GM23248 (cell line): ENCODE measurements around the gene LGR6. TPM values are rescaled to one million over a fixed set of nuclear protein-coding genes. Genes with fewer than 3 reads are reported as not detected.

Source experiments
- DNase-seq: peaks from one replicate; pipeline ENCODE4 v3.0.0-alpha.2; 2015
- H2AFZ ChIP-seq: fragments of 200-600 bp; sonication (generic); 2 replicates; pipeline ENCODE4 v1.6.1; 2016; ENCODE audit warnings: antibody characterized with exemption
- H3F3A ChIP-seq: fragments of 200-600 bp; sonication (generic); 2 replicates; pipeline ENCODE4 v1.6.1; 2016; ENCODE audit warnings: mild to moderate bottlenecking, antibody characterized with exemption, mixed run types; ENCODE audit not compliant: insufficient read depth
- H3K27ac ChIP-seq: fragments of 200-600 bp; sonication (generic); 2 replicates; pipeline ENCODE4 v1.5.1; 2016; ENCODE audit warnings: mild to moderate bottlenecking
- H3K27me3 ChIP-seq: fragments of 200-600 bp; sonication (generic); replicated peaks from 2 replicates; pipeline ENCODE4 v1.6.1; 2016; ENCODE audit warnings: mild to moderate bottlenecking; ENCODE audit not compliant: insufficient read depth
- H3K36me3 ChIP-seq: fragments of 200-600 bp; sonication (generic); 2 replicates; pipeline ENCODE4 v1.6.1; 2016; ENCODE audit warnings: low read depth, mild to moderate bottlenecking
- H3K4me1 ChIP-seq: fragments of 200-600 bp; sonication (generic); 2 replicates; pipeline ENCODE4 v1.6.1; 2016; ENCODE audit warnings: mild to moderate bottlenecking; ENCODE audit not compliant: insufficient read depth
- H3K4me2 ChIP-seq: fragments of 200-600 bp; sonication (generic); one replicate; pipeline ENCODE4 v1.6.1; 2016; ENCODE audit warnings: mild to moderate bottlenecking; ENCODE audit not compliant: unreplicated experiment
- H3K4me3 ChIP-seq: fragments of 200-600 bp; sonication (generic); 2 replicates; pipeline ENCODE4 v1.5.1; 2016; ENCODE audit warnings: mild to moderate bottlenecking
- H3K79me2 ChIP-seq: fragments of 200-600 bp; sonication (generic); 2 replicates; pipeline ENCODE4 v1.6.1; 2016; ENCODE audit warnings: mild to moderate bottlenecking; ENCODE audit not compliant: insufficient read depth
- H3K9ac ChIP-seq: fragments of 200-600 bp; sonication (generic); 2 replicates; pipeline ENCODE4 v1.6.1; 2016; ENCODE audit warnings: mild to moderate bottlenecking
- H3K9me2 ChIP-seq: fragments of 200-600 bp; sonication (generic); 2 replicates; pipeline ENCODE4 v1.6.1; 2016; ENCODE audit warnings: mixed run types, mild to moderate bottlenecking, moderate library complexity; ENCODE audit not compliant: insufficient read depth
- H3K9me3 ChIP-seq: fragments of 200-600 bp; sonication (generic); one replicate; pipeline ENCODE4 v1.6.1; 2017; ENCODE audit warnings: low read depth
- H4K20me1 ChIP-seq: fragments of 200-600 bp; sonication (generic); 2 replicates; pipeline ENCODE4 v1.6.0; 2016; ENCODE audit not compliant: insufficient read depth
- EZH2 ChIP-seq: fragments of 200-600 bp; sonication (generic); IDR thresholded peaks from 2 replicates; pipeline ENCODE4 v1.6.1; 2018; ENCODE audit warnings: antibody characterized with exemption, mild to moderate bottlenecking; ENCODE audit not compliant: insufficient read depth, poor library complexity, severe bottlenecking
- EZH2phosphoT487 ChIP-seq: fragments of 200-600 bp; sonication (generic); IDR thresholded peaks from 2 replicates; pipeline ENCODE4 v1.6.1; 2018; ENCODE audit warnings: antibody characterized with exemption, moderate library complexity, mild to moderate bottlenecking, low read depth; ENCODE audit not compliant: insufficient read depth
- WGBS, 2 experiments: methylation state at CpG; one replicate each; pipeline ENCODE4 v1.1.6; 2015 to 2017; ENCODE audit warnings: low lambda C conversion rate in 2 of 2, low coverage in 1 of 2; ENCODE audit errors: missing lambda C conversion rate in 2 of 2; 5-methylcytosine and 5-hydroxymethylcytosine counted together
- in situ Hi-C: fragments of 300-500 bp; cut with MboI; formaldehyde crosslinking; loops from 2 replicates; pipeline ENCODE4 v1.15.0; 2020
- polyA plus RNA-seq: library from polyadenylated mRNA; unstranded; fragments of >200 nt; fragmentation: Nextera tagmentation; extraction: Ambion mirVana; gene quantifications from 2 replicates; pipeline ENCODE4 v1.2.1, GENCODE V29; 2016
- total RNA-seq: library from RNA; depleted of rRNA; stranded (reverse); fragments of >200 nt; shearing (Covaris generic); gene quantifications from 2 replicates; pipeline ENCODE4 v1.2.3, GENCODE V29; 2014

Gene LGR6
- total and polyA plus RNA-seq, 2 experiments from 2014 or later: not detected

GRCh38 chr1:202320081-202320405 is 126.4 kb downstream of the LGR6 start:
- no peaks in the 10 kb centered on the region for H3K79me2 ChIP-seq
- H3K9me2 ChIP-seq: no peaks in the 10 kb centered on the region
- no peaks in the 10 kb centered on the region for H3F3A ChIP-seq
- H3K9me3 ChIP-seq: no peaks in the 10 kb centered on the region
- H3K27ac ChIP-seq: no peak overlapping the region
- no peaks in the 10 kb centered on the region for H3K36me3 ChIP-seq
- no peak for DNase-seq
- H4K20me1 ChIP-seq: no peaks in the 10 kb centered on the region
- no peaks in the 10 kb centered on the region for H3K4me1 ChIP-seq
- H3K4me3 ChIP-seq: no peak overlapping the region
- no peak overlapping the region for H2AFZ ChIP-seq
- in situ Hi-C loops: no loop called here
- H3K4me2 ChIP-seq: no peak overlapping the region
- no peak for TF ChIP-seq EZH2phosphoT487
- H3K9ac ChIP-seq: no peak overlapping the region
- H3K27me3 ChIP-seq: peaks cover 16% of the 10 kb centered on the region; the same call in 1 of the 2 replicates

GRCh38 chr1:202323731-202324130 is 130.1 kb downstream of the LGR6 start:
- no peak overlapping the region for H3K27ac ChIP-seq
- H3K9ac ChIP-seq: no peak overlapping the region
- no peak overlapping the region for H3K4me3 ChIP-seq
- H4K20me1 ChIP-seq: no peaks in the 10 kb centered on the region
- H3K9me2 ChIP-seq: no peaks in the 10 kb centered on the region
- DNase-seq: no peak
- H3K4me2 ChIP-seq: no peak overlapping the region
- WGBS, 2 experiments: 76% methylated on average over 4 of the region's 4 CpGs
- H3F3A ChIP-seq: no peaks in the 10 kb centered on the region
- H3K27me3 ChIP-seq: peaks cover 16% of the 10 kb centered on the region; the same call in 1 of the 2 replicates
- no peaks in the 10 kb centered on the region for H3K4me1 ChIP-seq
- H3K9me3 ChIP-seq: no peaks in the 10 kb centered on the region
- in situ Hi-C loops: no loop called here
- TF ChIP-seq EZH2 (no peak), EZH2phosphoT487 (no peak)
- no peaks in the 10 kb centered on the region for H3K79me2 ChIP-seq
- no peaks in the 10 kb centered on the region for H3K36me3 ChIP-seq
- no peak overlapping the region for H2AFZ ChIP-seq

GRCh38 chr1:202324646-202325045 is 131.0 kb downstream of the LGR6 start:
- Histone ChIP-seq H4K20me1 (no peaks in the 10 kb centered on the region), H2AFZ (no peak overlapping the region), H3K27ac (no peak overlapping the region), H3K9me3 (no peaks in the 10 kb centered on the region), H3K9me2 (no peaks in the 10 kb centered on the region), H3K4me2 (no peak overlapping the region), H3F3A (no peaks in the 10 kb centered on the region), H3K36me3 (no peaks in the 10 kb centered on the region; the same call in 1 of the 2 replicates), H3K4me3 (no peak overlapping the region), H3K27me3 (peaks cover 10% of the 10 kb centered on the region; the same call in 1 of the 2 replicates), H3K9ac (no peak overlapping the region), H3K79me2 (no peaks in the 10 kb centered on the region), H3K4me1 (no peaks in the 10 kb centered on the region)
- no peak for TF ChIP-seq EZH2
- TF ChIP-seq EZH2phosphoT487: no peak
- WGBS, 2 experiments: 67 to 80% methylated on average over 2 of the region's 2 CpGs
- DNase-seq: no peak
- in situ Hi-C loops: no loop called here

- no peaks in the 10 kb centered on the region for H3K9me2 ChIP-seq
- H3K9me3 ChIP-seq: no peaks in the 10 kb centered on the region
- peaks cover 13% of the 10 kb centered on the region for H3K36me3 ChIP-seq
- no peak overlapping the region for H3K27ac ChIP-seq
- in situ Hi-C loops: loop anchor here (10.0 kb wide), 1 partner anchor 385 kb away; the partner anchor contains the start of gene SYT2
- TF ChIP-seq EZH2 (no peak), EZH2phosphoT487 (no peak)
- H3K4me3 ChIP-seq: no peak overlapping the region
- H3K79me2 ChIP-seq: no peaks in the 10 kb centered on the region
- no peak overlapping the region for H2AFZ ChIP-seq
- H3K4me2 ChIP-seq: no peak overlapping the region
- no peaks in the 10 kb centered on the region for H3K4me1 ChIP-seq
- DNase-seq: no peak
- H4K20me1 ChIP-seq: no peaks in the 10 kb centered on the region
- H3K9ac ChIP-seq: no peak overlapping the region
- no peaks in the 10 kb centered on the region for H3K27me3 ChIP-seq
- no peaks in the 10 kb centered on the region for H3F3A ChIP-seq
Observed at GRCh38 chr1:202329891-202330290, 136.3 kb downstream of the LGR6 start.

GRCh38 chr1:202333861-202334260 is 140.3 kb downstream of the LGR6 start:
- Histone ChIP-seq H3F3A (no peaks in the 10 kb centered on the region), H2AFZ (no peak overlapping the region), H3K36me3 (peaks cover 13% of the 10 kb centered on the region), H3K4me2 (no peak overlapping the region), H3K4me3 (no peak overlapping the region), H4K20me1 (no peaks in the 10 kb centered on the region), H3K9ac (no peak overlapping the region), H3K9me3 (no peaks in the 10 kb centered on the region), H3K27ac (no peak overlapping the region), H3K9me2 (no peaks in the 10 kb centered on the region), H3K27me3 (no peaks in the 10 kb centered on the region), H3K4me1 (no peaks in the 10 kb centered on the region), H3K79me2 (peaks cover 22% of the 10 kb centered on the region)
- TF ChIP-seq EZH2phosphoT487: no peak
- TF ChIP-seq EZH2: no peak
- no peak for DNase-seq
- 54 to 56% methylated on average over 4 of the region's 4 CpGs for WGBS, 2 experiments
- in situ Hi-C loops: loop anchor here (10.0 kb wide), 1 partner anchor 381 kb away; the partner anchor contains the start of gene SYT2
